Choroid plexus epithelial cell (primary cell): Measurements from ENCODE around the gene GREM1.
A peak's percentile ranks its signal among the peaks of the same experiment; 100 is the strongest.

ENCODE experiments used
- DNase-seq: peaks from one replicate; pipeline ENCODE4 v3.0.0-alpha.2; 2010; ENCODE audit warnings: low read depth
- H3K4me3 ChIP-seq: 2 replicates; pipeline ENCODE4 v1.5.1; 2011; ENCODE audit warnings: low read depth, mild to moderate bottlenecking, control low read depth, low read length, moderate library complexity
- CTCF ChIP-seq: conservative IDR thresholded peaks from 2 replicates; pipeline ENCODE4 v1.5.1; 2011; ENCODE audit warnings: low read depth, mild to moderate bottlenecking, control low read depth, inconsistent platforms, low read length, moderate library complexity

The GREM1 gene

DNA sequence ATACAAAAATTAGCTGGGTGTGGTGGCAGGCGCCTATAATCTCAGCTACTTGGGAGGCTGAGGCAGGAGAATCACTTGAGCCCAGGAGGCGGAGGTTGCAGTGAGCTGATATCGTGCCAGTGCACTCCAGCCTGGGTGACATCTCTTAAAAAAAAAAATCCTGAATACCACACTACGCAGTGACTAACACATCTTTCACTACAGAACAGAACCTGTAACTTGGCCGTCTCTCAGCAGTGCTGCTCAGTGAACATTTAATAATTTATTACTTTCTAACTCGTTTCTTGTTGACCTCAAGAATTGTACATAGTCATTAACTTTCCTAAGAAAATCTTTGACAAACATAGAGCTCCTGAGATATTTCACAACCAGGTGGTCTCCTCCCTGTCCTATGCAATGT is 3.8 kb downstream of the GREM1 start:
- no peak for DNase-seq
- TF ChIP-seq CTCF: no peak
- H3K4me3 ChIP-seq: no peak overlapping the region

DNA sequence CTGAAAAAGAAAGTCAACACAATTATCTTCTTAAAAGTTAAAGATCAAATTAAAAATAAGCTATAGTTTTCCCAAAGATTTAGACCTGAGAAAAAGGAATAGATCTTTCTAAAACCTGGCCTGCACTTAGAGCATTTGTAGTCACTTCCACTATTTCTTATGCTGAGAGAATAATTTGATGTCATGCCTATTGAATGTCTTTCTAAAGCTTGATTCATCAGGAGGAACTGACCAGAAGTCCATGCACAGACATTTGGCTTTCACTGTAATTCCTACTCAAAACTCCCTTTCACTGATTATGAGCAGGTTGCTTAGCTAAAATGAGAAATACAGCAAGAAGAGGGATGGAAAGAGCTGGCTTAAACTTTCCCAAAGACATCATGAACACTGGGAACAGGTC is 4.3 kb downstream of the GREM1 start:
- no peak for DNase-seq
- no peak for TF ChIP-seq CTCF
- no peak overlapping the region for H3K4me3 ChIP-seq

GRCh38 chr15:32723171-32723948 is 5.6 kb downstream of the GREM1 start:
- H3K4me3 ChIP-seq: no peak overlapping the region
- TF ChIP-seq CTCF: no peak
- no peak for DNase-seq

DNA sequence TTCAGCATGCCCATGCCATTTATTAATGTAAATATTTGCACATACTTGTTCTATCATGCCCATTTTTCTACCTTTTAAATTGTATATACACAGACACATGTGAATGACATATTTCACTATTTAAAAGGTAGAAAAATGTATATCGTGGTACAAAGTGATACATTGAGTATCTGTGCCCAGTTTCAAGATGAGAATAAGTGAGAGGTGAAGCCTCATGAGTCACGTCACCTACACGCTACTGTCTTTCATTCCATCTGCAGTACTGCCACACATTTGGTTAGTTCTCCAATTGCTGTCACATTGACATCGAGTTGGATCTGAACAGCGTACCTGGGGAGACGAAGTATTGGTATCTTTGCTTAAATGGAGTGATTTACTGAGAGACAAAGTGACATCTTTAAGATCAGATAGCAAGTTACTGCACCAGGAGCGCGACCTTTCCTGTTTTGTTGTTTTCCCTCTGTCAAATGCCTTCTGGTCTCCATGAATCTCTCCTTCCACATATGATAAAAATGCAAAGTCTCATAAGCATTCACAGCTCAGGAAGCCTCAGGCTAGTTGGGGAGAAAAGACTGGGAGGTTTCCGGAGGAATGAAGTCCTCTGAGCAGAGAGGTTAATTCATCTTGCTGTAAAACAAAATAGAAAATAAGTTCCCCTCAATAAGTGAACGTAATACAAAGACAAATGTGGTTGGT is 12.0 kb downstream of the GREM1 start:
- no peak for DNase-seq
- no peak overlapping the region for H3K4me3 ChIP-seq
- no peak for TF ChIP-seq CTCF

DNA sequence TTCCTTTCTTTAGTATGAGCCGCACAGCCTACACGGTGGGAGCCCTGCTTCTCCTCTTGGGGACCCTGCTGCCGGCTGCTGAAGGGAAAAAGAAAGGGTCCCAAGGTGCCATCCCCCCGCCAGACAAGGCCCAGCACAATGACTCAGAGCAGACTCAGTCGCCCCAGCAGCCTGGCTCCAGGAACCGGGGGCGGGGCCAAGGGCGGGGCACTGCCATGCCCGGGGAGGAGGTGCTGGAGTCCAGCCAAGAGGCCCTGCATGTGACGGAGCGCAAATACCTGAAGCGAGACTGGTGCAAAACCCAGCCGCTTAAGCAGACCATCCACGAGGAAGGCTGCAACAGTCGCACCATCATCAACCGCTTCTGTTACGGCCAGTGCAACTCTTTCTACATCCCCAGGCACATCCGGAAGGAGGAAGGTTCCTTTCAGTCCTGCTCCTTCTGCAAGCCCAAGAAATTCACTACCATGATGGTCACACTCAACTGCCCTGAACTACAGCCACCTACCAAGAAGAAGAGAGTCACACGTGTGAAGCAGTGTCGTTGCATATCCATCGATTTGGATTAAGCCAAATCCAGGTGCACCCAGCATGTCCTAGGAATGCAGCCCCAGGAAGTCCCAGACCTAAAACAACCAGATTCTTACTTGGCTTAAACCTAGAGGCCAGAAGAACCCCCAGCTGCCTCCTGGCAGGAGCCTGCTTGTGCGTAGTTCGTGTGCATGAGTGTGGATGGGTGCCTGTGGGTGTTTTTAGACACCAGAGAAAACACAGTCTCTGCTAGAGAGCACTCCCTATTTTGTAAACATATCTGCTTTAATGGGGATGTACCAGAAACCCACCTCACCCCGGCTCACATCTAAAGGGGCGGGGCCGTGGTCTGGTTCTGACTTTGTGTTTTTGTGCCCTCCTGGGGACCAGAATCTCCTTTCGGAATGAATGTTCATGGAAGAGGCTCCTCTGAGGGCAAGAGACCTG is 13.2 kb downstream of the GREM1 start:
- H3K4me3 ChIP-seq: no peak overlapping the region
- DNase-seq: peak; percentile 31
- TF ChIP-seq CTCF: no peak

- no peak for DNase-seq
Observed at GRCh38 chr15:32732574-32733157, 14.9 kb downstream of the GREM1 start.

More at GRCh38 chr15:32732574-32733157, 14.9 kb downstream of the GREM1 start:
- TF ChIP-seq CTCF: no peak
- no peak overlapping the region for H3K4me3 ChIP-seq
